GM18499 (cell line): ENCODE data around the gene EXOSC7.

Source experiments
- ATAC-seq: cut with Tn5 transposase; IDR thresholded peaks from one replicate; pipeline ENCODE4 v1.9.1; 2021; ENCODE audit warnings: moderate number of reproducible peaks; ENCODE audit not compliant: insufficient read depth, unreplicated experiment

The EXOSC7 gene

DNA sequence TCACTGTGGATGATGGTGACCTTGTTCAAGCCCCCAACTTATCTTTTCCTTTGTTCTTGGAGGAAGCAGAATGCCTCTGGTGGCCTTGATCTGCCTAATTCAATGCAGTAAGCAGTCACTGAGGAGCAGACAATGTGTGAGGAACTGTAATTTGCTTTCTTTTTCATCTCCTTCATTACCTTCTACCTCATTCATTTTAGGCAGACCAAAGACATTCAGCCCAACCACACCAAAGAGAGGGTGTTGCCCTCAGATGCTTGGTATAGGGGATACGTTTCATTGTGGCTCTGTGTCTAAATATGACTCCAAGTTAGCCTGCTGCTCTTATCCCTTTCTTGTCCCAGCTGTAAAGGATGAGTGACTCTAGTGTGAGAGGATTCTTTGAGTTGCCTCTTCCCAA is 15.3 kb downstream of the EXOSC7 start:
- no peak for ATAC-seq

DNA sequence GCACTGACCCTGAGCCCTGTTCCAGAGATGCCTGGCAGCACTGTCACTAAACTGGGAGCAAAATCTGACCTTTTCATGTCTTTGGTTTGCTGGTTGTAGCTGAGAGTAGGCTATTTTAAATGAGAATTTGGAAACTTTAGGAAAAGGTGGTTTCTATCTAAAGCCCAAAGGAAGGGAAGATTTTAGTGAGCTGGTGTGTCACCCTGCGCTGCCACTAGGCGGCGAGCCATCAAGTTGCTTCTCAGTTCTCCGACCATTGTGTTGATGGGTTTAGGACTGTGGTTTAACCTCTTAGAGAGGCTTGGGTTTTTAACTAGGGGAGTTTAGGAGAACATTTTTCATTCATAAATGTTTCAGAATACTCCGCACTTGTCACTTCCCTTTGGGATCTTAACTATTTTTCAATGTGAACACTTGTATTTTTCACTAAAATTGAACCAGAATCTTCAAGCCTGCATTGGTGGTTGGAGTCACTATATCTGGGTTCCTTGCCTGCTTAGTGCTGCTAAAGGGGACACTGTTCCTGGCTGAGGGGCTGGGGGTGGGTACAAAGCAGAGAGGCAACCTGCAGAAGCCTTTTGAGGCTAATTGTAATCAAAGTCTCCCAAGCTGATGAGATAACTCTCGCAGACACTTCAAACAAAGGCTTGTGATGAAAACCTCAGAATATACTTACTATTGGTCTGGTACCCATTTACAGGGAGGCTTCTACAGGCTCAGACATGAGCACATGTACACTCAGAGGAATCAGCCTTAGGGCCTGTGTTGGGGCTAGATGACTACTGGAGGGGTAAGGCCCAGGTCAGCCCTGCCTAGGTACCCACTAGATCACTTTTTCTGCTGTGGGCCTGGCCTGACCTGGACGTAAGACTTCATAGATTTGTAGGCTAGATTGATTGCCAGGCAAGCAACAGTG is 16.8 kb downstream of the EXOSC7 start:
- no peak for ATAC-seq

DNA sequence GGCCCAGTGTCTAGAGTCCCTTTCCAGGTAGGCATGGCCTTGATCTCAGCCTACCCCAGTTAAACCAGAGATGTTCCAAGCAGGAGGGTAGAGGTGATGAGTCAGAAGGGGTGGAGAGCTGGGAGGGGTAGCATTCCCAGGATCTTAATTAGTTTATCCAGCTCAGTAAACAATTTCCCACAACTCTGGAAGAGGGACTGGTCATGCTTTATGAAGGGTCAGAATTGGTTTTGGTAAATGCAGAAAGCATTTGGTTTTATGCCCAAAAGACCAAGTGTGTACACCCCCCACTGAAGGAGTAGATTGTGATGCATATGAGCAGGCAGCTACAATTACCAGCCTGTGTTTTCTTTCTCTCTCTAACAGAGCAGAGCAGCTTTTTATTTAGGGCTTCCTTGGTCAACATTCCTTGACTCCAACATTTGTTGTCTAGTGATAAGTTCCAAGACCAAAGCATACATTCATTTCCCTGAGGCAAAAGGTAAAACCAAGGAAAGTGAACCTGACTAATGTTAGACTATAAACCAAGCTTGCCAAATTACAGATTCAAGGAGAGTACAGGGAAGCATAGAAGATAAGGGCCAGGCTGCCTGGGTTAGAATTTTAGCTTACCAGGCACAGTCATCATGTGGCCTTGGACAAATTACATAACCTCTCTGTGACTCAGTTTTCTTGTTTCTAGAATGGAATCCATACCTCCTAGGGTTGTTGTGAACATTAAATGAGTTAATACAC is 17.6 kb downstream of the EXOSC7 start:
- no peak for ATAC-seq

DNA sequence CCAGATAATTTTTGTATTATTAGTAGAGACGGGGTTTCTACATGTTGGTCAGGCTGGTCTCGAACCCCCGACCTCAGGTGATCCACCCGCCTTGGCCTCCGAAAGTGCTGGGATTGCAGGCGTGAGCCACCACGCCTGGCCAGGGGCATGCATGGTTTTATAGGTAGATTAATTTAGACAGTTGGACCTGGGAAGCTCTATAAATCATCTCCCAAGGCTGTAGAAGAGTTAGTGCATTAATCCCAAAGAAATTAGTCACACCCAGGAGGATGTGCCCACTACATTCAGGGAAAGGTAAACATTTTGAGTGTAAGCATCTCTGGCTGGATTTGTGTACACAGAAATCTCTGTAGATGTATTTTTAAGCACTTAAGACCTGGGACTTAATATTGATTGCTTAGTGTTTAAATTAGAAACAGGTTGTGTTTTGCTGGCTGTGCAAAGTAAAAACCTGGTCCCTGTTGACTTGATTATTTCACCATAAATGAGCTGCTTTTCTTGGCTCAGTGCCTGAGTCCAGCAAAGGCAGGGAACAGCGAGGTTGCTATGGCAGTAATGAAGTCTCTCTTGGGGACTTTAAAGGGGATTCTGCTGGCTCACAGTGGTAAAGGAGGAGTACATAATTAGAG is 19.2 kb downstream of the EXOSC7 start:
- no peak for ATAC-seq

DNA sequence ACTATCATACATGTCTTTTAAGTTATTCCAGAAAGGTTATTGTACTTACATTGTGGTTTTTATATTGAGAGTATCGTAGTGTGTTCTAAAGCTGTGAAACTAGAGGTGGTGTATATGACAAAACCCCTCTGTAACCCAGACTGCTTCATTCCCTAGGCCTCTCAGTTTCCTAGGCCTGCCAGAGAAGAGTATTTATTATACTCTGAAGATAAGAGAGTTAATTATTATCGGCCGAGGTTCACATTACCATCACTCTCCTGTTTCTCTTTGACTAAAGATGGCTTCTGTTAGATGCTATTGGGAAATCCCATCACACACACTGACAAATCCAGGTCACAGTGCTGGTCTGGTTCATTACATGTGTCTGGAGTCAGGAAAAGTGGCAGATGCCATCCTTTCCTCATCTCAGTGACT is 20.5 kb downstream of the EXOSC7 start:
- no peak for ATAC-seq

DNA sequence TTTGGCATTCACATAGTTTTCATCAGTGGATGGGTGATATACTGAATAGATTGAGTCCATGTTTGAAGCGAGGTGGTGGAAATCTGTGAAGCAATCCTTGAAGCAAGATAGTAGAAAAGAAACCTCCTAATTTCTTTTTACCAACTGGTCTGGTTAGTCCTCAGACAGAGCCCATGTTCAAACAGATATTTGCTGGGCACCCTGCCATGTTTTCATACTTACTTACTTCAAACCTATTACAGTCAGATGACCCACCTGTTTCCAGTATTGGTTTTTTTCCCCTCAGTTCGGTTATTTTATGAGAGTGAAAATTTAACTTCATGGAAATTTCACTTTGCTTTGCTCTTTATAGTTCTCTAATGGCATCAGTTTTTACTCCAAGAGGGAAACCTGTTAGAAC is 23.7 kb downstream of the EXOSC7 start:
- no peak for ATAC-seq

DNA sequence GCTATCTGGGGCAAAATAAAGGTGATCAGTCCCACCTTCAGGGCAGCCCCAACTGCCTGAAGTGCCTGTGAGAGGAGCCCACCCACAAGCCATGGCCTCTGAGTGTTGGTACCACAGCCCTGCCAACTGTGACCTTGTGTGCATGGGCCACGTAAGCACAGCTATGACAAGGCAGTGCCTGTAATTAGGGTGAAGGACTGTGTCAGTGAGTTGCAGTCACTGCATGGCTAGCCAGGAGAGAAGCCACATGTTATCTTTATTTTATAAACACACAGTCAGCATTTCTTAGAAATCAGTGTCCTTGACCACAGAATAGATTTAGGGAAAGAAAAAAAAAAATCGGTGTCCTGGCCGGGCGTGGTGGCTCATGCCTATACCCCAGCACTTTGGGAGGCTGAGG is 24.8 kb downstream of the EXOSC7 start:
- no peak for ATAC-seq

DNA sequence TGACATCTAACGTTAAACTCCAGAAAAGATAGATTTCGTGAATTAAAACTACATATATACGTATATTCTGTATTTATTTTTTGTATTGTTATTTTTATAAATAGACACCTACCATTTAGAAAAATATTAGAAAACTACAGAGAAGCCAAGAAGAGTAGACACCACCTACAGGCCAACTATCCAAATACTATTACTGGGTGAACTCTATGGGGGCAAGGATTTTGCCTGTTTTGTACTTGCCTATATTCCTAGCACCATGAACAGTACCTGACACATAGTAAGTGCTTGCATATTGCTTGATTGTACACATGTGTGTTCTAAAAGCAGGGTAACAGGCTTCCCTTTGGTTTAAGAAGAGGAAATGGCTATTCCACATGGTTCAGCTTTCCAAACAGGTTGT is 25.7 kb downstream of the EXOSC7 start:
- no peak for ATAC-seq

DNA sequence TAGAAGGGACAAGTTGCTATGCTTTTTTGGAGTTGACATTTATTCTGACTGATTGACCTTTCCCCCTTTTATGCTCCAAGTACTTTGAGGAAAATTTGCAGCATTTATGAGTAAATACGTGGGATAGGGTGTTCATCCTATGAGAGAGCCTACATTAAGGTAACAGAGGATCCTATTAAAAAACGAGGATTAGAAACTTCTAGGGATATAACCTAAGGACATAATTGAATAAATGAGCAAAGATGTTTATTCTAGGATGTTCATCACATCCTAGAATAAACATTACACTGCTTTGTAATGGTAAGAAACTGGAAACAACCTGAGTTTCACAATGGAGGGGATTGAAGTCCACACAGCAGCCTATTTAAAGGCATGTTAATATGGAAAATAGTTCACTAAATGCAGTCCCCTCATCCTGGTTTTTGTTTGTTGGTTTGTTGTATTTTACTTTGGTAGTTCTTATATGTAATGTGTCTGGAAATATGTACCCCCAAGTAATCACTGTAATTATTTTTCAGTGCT is 26.2 kb downstream of the EXOSC7 start:
- ATAC-seq, result no peak

DNA sequence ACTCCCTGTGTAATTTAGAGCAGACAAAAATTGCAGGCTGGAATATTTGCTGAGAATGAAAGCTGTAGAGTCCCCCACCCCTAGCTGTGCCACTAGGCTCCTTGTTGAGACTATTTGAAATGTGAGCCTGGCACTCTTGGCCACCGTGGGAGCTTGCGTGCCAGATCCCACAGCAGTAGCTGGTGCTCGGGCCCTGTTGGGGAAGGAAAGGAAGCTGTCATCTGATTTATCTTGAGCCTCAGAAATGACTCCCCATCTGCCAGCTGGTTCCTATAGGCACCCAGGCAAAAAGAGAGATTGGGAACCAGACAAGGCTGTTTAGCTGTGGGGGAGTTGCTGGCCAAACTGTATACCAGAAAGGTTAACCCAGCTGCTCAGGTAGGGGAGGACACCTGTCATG is 26.7 kb downstream of the EXOSC7 start:
- no peak for ATAC-seq

DNA sequence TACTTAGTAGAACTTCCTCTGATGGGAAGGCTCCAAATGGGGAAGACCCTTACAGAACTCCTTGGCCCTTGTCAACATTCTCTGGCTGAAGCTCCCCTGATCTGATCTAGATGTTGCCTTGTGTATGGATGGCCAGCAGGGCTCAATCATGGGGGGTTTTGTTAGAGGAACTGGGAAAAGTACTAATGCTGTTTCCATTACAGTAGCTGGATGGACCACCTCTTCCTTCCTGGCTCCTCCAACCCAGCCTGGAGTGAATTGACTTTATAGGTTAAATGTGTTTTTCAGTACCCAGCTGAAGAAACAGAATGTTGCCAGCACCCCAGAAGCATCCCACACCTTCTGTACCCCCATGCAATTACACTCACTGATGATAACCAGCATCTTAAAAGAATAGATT is 27.4 kb downstream of the EXOSC7 start:
- ATAC-seq, result no peak

DNA sequence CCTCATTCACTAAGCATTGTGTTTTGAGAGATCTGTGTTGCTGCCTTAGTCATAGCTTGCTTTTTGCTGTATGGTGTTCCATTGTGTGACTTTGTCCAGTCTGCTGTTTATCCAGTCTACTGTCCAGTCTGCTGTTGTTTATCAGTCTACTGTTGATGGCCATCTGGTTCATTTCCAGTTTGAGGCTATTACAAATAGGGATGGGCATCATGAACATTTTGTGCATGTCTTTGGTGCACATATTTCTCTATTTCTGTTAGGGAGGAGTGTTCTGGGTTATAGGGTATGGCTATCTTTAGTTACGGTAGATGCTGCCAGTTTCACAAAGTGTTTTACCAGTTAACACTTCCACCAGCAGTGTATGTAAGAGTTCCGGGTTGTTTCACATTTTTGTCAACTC is 27.8 kb downstream of the EXOSC7 start:
- ATAC-seq, result no peak

DNA sequence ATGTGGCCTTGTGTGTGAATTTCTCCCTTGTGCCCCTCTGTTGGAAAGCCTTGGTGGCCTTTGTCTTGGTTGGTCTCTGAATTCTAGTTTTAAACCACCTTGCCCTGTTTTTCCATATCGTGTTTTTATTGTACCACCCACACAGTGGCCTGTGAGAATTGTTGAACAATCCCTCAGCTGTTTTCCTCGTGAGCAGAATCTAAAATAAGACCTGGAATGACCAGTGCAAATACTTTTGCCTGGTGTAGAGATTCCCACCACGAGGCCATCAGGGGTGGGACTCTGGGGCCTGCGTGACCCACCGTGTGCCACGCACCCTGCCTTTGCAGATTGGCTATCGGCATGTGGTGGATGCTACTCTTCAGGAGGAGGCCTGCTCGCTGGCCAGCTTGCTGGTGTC is 31.0 kb downstream of the EXOSC7 start:
- ATAC-seq, result no peak

DNA sequence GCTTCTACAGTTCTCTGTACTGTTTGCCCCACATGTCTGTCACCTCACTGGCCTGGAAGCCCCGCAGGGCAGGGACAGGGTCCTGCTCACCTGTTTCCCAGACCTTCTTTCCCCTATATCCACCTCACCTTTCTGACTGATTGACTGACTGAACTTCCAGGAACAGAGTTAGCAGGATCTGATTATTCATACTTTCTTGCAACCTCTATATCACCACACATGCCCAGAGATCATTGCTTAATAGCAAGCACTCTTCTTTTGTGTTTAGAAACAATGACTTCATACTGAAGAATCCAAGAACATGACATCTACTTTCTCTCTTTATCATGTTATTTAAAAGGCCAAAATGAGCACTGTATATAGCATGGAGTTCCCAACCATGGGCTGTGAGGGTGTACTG is 32.1 kb downstream of the EXOSC7 start:
- ATAC-seq, result no peak

DNA sequence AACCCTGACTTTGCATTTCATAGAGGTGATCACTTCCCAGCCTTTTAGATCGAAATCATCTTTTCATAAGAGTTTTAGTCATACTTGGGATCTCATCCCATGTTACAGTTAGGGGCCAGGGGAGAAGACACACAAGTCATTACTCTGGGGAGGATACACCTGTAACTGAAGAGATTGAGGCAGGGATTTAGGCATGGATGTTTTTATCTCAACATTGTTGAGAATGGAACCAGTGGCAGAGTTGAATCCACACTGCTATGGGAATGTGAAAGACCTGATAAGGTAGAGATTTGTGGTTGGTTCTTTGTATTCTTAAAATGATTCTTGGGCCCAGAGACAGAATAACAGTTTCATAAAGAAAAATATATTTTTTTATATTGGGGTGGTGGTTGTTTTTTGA is 33.8 kb downstream of the EXOSC7 start:
- ATAC-seq, result no peak

DNA sequence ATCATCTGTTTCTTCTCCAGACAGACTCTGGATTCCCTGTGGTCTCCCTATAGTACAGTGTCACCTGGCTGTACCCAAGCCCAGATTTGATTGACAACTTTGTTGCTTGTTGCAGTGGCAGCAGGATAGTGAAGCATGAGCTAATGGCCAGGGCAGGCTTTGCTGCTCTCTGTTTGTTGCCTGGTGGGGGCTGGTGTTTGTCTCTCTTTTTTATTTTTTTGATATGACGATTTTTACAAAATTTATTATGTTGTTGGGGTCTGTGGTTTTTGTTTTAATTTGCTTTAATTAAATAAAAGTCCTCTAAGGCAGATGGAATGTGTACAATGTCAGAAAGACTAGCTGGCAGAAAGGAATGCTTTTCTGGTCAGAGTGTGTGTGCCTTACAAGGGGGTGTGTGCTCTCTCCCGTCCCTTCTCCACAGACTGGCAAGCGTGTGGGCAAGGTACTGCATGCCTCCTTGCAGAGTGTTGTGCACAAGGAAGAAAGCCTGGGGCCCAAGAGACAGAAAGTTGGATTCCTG is 34.8 kb downstream of the EXOSC7 start:
- no peak for ATAC-seq

DNA sequence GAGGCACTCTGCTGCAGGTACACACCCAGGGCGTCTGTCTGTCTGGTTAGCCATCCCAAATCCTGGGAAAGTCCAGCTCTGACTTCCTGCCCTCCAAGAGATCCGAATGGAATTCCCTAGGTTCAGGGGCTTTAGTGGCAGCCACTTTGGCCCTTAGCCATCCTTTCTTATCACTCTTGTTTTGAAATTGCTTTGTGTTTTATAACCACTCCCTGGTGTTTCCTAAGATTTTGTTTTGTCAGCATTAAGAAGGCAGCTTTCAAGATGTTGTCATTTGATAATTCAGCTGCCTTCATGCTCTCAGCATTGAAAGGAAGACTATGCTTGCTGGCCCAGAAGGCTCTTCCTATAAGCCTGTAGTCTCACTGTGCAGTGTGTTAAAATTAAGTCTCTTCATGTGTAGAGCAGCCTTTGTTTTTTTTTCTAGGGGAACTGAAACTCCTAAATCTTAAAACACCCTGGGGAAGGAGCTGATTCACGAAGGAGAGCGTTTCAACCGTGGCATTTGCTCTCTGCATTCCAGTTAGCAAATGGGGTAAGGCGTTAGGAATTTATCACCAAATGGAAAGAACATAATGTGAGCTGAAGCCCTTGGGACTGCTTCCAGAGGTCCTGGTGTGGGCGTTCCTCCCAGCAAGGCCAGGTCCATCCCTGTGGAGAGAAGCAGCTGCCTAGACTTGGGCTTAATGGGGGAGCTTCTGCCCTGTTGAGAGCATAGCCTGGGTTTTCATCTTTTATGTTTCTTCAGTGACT is 35.9 kb downstream of the EXOSC7 start:
- ATAC-seq, result no peak

DNA sequence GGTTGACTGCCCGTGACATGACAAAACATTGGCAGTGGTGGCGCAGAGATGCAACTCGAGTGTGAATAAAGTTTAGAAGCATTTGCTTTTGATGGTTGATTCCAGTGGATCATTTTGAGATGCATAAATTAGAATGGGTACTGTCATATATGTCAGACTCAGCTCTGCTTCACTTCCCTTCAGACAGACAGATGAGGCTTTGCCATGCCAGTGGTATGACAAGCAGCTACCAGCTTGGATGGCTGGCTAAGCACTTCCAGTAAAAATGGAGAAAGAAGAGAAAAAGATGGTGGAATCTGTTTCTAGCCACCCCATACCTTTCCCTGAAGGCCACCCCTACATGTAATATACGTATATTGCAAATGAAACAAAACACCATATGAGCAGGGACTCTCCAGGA is 36.5 kb downstream of the EXOSC7 start:
- ATAC-seq, result no peak

DNA sequence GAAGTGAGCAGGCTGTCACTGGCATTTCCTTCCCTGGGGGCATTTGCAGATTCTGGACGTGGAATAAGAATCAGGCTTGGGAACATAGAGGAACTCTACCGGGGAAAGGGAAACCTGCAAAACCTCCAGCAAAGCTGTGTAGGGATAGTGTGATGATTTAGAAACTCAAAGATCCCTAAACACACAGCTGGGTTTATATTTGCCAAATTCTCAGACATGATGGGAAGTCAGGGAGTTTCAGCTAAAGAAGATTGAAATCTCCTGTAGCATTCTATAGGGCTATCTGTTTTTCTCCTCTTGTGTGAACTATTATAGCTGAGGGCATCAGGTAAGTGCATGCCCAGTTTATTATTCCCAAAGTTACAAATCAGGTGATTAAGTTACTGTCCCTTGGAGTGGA is 40.9 kb downstream of the EXOSC7 start:
- ATAC-seq, result no peak

DNA sequence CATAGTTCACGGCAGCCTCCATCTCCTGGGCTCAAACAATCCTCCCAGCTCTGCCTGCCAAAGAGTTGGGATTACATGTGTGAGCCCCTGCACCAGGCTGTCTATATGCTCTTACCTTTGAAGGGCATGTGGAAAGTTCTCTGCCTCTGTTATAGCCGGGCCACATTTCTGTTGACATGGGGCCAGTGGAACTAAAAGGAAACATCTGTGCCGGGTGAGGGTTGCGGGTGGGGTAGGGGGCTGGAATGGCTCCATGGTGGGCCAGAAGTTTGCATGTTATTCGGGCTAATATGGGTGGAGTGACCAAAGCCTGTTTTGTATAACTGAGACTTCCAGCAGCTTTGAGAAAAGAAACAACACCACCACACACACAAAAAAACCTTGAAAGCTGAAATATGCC is 41.8 kb downstream of the EXOSC7 start:
- ATAC-seq, result no peak
